Activated CD8-positive, alpha-beta memory T cell treated with anti-CD3 and anti-CD28 coated beads, Interleukin-2, amount 50 U/mL, for 48 hours (primary cell): ENCODE data around the gene ACTL8.
"Not testable (repeated sequence)": the region's sequence is repeated elsewhere in the genome, so short reads cannot be mapped to it uniquely, and the experiment has no call there.

ENCODE experiments used
- DNase-seq: peaks from one replicate; pipeline ENCODE4 v3.0.0-alpha.2; 2020

Gene ACTL8

DNA sequence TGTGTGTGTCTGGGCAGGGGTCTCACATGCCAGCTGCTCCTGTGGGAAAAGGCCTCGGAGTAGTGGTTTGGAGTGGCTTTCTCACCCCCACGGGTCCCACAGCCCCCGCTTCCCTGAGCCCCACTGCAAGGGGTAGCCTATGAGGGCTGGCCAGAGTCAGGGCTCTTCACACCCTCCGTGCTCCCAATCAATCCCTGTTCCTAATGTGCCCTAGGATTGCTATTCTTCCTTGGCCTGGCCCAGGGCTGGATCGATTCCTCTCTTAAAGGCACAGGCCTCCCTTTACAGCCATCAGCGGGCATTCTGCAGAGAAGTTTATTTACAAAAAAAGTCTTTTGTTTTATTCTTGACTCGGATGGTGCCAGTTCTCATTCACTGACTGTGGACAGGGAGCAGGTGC lies 19.3 kb upstream of the ACTL8 start:
- no peak for DNase-seq

DNA sequence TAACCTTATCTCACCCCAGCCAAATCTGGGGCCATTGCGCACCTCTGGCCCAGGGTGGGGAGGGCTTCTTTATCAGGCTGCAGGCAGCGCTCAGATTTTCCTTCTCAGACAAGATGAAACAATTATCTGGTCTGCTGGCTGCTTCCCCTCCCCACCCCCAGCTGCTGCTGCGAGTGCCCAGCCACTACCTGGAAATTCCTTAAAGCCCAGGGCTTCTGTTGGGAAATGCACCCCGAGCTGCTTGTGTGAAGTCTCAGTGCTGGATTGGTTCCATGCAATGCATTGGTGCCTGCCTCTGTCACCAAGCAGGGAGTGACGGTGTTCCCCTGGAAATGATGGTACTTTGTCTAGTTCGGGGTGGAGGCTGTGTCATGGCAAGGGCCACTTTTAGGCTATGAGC lies 18.5 kb upstream of the ACTL8 start:
- no peak for DNase-seq

DNA sequence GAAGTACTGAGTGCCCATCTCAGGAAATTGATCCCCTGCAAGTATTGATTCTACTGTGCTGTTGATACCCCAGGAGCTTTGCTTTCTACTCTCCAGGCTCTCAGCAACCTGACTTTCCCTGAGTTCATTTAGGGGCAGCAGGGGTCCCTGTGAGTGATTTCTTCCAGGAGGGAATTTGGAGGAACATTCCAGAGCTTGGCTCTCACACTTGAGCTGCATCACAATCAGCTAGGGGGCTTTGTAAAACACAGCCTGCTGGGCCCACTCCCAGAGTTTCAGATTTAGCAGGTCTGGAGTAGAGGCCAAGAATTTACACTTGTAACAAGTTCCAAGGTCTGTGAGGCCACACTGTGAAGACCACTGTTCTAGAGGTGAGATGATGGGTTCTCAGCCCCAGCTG lies 16.1 kb upstream of the ACTL8 start:
- no peak for DNase-seq

DNA sequence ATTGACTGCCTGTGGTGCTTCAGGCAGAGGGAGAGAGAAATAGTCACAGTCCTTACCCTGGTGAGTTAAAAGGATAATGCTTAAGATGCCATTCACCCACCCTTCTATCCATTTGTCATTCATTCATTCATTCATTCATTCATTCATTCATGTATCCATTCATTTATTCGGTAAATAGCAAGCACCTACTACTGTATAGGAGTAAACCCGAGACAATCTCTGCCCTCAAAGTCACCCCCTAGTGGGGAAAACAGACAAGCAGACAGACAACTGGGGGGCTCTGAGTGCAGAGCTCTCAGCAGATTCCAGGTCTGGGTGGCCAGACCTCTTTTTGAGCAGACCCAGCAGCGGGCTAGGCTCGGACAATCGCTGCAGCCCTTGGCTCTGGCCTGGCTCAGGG lies 14.1 kb upstream of the ACTL8 start:
- no peak for DNase-seq

DNA sequence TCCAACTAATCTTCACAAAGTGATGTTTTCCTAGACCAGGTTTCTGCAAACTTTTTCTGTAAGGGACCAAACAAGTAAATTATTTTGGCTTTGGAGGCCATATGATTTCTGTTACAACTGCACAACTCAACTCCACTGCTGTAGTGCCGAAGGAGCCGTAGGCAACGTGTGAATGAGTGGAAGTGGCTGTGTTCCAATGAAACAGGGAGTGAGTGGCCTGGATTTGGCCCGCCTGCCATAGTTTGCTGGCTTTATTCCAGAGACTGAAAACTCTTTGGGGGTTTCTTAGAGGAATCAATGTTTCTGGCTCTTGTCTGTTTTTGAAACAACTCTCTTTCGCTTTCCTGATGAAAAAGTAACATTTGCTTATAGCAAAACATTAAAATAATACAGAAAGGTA lies 12.6 kb upstream of the ACTL8 start:
- DNase-seq, result no peak

DNA sequence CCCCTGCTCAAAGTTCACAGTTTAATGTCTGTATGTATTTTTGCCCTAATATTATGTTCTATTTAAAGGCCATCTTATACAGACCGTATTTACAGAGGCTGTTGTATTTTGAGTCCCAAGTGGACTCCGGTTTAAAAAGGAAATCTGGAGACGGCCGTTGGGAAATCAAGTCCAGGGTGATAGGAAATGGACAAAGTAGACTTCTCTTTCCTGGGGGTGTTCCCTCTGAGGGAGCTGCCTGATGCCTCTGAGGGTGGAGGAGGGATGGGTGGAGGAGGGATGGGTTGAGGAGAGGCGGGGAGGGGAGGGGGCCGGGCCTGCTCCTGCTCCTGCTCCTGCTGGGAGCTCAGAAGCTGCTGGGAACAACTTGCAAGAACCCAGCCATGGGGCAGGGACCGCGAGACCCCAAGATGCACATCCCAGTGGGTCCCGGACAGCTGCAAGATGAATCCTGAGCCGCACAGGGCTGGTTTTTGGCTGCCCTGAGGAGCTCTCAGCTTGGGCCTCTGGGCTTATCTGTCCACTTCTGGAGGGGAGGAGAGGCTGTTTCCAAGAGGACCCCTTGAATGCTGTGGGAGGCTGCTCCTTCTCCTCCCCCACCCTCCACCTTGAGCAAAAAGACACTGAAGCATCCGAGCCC lies 12.0 kb upstream of the ACTL8 start:
- no peak for DNase-seq

DNA sequence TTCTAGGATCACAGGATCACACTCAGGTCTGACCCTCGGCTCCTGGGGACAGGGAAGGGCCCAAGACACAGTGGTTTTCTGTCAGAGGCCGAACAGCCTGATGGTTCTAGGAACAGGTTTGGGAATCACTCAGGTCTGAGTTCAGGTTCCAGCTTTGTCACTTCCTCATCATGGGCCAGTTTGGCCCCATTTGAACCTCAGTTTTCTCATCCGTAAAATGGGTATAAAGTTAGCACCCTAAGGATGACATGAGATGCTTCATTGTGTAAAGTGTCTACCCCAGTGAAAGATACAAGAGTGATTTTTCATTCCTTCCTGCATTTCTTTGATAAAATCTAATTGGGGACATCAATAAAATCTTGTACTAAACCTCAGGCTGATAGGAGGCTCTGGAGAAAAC lies 11.2 kb upstream of the ACTL8 start:
- DNase-seq, result no peak

DNA sequence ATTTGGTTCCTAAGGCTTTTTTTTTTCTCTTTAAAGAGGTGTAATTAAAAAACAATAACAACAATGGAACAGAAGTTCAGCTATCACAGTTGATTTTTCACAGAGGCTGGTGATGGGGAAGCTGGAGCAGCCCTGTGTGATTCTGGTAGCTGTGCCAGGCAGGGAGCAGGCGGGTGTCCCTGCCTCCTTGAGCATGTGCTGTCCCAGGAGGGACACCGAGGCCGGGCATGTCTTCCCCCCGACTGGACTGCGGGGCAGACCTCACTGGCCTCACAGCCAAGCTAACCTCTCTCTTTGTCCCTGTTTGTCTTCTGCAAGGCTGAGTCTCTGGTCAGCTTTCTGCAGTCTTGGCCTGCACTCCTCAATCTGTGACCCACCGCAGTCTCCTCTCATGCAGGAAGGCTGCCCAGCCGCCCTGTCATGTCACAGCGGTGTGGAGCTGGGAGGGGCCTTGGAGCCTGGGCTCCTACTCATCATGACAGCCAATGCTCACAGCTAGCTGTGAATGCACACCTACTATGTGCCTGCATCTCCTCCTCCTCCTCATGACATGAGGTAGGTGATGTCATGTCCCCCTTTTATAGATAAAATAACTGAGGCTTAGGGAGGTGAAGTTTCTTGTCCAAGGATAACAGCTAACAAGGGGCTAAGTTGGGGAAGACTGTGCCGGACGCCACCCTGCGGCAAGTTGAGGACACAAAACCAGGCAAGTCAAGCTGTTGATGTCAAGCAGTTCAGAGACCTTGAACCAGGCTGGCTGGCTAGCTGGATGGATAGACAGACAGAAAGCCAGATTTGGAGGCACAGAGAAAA lies 10.3 kb upstream of the ACTL8 start:
- no peak for DNase-seq

DNA sequence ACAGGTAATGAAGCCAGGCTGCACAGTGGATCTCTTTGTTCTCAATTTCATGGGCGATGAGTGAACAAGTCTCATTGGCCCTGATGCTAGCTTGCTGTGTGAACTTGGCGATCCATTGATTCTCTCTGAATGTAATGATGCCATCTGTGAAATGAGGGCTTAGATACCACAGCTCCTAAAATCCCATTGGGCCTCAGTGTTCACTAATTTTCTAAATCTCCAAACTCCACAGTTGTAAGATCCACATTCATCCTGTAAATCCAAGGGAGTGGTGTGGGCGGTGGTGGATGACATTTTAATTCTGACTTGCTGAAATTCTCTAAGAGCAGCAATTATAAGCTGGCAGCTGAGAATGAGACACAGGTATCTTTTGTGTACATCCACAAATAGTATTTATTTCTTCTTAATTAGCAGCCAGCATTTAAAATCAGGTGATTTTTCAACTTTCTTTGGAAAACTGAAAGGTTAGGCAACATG lies 9.6 kb upstream of the ACTL8 start:
- DNase-seq, result no peak

DNA sequence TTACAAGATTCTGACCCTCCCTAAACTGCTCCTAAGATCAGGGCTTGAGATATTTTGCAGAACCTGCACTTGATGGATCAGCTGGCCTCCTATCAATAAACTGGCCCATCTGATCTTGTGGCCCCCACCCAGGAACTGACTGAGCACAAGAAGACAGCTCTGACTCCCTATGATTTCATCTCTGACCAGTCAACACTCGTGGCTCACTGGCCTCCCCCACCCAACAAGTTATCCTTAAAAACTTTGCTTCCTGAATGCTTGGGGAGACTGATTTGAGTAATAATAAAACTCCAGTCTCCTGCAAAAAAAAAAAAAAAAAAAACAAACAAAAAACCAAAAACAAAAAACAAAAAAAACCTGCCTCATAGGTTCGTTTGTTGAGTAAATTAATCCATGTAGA lies 8.9 kb upstream of the ACTL8 start:
- DNase-seq, result not testable (repeated sequence)

DNA sequence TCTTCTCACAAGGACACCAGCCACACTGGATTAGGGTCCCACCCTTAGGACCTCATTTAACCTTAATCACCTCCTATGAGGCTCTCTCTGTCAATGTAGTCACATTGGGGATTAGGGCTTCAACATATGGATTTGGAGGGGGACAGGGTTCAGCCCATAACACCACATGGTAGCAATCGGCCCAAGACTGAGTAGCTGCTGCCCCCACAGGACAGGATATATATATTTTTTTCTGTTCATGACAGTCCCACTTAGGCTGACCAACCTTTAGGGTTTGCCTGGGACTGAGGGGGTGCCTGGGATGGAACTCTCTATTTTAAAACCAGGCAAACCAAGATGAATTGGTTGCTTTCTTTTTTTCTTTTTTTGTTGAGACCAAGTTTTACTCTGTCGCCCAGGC lies 8.2 kb upstream of the ACTL8 start:
- no peak for DNase-seq

DNA sequence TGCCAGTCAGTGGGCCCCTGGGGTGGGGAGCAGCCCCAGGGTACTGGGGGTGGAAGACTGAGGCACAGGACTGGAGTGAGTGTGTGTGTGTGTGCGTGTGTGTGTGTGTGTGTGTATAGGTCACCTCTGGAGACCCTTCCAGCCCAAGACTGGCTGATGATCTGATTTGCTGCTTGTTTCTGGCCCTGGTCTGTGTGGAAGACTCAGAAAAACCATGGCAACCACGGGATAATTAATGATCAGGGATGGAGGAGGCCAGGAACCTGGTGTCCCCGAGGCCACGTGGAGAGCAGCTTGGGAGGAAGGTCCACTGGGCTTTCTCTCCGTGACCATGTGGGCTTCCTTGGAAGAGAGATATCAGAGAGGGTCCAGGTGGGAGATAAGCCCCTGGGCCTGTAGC lies 4.8 kb upstream of the ACTL8 start:
- DNase-seq, result no peak

DNA sequence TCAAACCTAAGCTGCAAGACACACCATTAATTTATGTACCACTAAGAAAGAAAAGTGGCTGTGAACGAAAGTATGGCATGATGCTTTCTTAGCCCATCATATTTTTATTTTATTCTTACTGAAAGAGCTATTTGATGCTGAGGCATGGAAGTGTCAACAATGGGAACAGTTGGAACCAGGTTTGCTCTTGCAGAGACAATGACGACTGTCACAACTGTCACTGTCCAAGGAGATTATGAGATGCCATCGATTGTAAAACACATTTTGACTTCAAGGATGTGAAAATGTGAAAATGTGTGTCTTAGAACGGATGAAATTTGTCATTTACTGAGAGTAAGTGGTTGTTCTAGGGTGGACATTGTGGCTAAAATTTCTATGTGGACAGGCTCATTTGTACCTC lies 2.8 kb upstream of the ACTL8 start:
- no peak for DNase-seq

DNA sequence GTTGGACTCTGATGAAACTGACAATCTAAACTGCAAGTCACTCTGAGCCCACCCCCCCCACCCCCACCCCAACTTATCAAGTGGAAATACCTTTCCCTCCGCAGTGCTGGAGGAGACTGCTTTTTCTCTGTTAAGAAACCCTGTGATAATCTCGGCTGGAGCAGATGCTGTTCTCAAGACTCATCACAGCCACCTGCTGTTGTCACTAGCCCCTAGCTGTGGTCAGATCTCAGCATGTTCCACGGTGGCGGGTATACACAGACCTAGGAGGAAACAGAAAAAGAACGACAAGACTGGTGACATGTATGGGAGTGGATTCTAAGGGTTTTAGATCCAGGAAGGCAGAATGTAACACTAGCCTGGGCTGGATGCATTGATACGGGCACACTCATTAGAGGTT lies 2.3 kb downstream of the ACTL8 start:
- DNase-seq, result no peak

DNA sequence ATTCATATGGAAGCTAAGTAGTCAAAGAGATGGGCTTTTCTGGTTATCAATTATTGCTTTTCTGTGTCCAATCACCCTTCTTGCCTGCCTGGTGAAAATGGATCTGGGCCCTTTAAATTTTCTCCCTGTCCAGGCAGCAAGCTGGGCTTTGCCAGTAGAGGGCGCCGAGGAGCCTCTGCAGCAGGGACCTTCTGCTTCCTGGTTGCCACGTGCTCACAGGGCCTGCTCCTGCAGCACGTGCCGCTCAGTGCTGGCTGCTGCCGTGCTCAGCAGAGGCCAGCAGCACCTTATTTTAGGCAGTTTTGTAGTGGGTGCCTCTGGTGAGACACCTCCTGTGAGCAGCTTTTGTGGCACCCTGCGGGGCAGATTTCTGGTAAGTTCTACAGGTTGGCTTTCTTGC lies 4.0 kb downstream of the ACTL8 start:
- peak; percentile 54 for DNase-seq

DNA sequence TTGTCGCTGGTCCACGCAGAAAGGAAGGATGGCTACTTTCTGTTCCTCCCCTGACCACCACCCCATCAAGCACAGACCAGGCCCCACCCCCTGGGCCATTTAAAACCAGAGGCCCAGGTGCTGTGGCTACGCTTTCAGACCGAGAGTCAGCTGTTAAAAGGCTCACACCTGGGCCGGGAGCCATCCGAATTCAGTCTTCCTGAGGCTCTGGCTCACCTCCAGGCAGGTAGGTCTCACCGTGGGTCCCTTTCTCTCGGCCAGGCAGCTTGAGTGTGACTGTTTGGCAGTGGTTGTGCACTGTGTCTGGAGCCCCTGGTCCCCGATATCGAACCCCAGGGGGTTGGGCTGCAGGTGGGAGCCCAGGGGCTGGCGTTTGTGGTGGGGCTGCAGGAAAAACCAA lies 7.2 kb downstream of the ACTL8 start:
- no peak for DNase-seq

DNA sequence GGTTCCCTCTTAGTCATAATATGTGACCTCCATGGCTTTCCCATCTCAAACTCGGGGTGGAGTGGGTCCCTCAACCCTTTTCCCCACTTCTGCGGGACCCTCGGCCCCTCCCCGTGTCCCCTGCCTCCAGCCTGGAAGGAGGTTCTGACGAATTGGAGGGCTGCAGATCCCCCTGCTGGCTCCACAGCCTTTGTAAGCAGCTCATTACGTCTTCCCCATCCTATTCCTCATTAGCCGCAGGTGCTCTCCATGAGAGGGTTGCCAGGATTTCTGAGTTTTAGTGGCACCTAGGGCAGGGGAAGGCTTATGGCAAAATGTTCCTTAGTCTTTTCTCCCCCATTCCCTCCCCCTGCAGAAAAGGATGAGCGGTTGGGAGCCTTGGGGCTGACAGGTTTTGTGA lies 8.3 kb downstream of the ACTL8 start:
- no peak for DNase-seq

DNA sequence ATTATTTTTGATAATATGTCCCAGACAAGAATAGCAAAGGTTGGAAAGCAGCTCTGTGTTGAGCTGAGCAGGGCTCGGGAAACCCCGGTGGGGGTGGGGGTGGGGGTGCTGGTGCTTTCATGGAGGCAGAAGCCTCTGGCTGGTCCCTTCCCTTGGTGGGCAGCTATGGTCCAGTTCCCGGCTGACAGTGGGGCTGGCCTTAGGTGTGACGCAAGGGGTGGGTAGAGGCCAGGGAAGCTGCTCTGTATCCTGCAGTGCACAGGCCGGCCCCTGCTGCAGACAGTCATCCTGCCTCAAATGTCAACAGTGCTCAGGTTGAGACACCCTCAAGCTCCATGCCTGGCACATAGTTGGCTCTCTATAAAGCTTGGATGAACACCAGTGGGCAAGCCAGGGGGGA lies 8.9 kb downstream of the ACTL8 start:
- no peak for DNase-seq

DNA sequence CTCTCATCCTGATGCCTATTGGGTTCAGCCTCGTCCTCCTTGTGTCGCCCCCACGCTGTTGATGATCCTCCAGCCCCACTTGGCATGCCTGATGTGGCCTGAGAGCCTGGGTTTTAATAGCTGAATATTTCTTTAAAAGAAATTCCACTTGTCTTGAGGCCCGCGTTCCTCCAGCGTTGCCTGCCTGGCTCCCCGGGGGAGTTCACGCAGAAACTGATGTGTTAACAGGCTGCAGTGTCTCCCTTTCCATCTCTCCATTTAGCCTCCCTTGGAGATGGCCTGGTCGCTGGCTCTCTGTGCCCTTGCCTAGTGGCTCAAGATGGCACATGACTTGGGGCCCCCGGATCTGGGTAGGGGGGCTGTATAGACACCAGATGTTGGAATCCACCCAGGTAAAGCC lies 9.5 kb downstream of the ACTL8 start:
- DNase-seq, result no peak

DNA sequence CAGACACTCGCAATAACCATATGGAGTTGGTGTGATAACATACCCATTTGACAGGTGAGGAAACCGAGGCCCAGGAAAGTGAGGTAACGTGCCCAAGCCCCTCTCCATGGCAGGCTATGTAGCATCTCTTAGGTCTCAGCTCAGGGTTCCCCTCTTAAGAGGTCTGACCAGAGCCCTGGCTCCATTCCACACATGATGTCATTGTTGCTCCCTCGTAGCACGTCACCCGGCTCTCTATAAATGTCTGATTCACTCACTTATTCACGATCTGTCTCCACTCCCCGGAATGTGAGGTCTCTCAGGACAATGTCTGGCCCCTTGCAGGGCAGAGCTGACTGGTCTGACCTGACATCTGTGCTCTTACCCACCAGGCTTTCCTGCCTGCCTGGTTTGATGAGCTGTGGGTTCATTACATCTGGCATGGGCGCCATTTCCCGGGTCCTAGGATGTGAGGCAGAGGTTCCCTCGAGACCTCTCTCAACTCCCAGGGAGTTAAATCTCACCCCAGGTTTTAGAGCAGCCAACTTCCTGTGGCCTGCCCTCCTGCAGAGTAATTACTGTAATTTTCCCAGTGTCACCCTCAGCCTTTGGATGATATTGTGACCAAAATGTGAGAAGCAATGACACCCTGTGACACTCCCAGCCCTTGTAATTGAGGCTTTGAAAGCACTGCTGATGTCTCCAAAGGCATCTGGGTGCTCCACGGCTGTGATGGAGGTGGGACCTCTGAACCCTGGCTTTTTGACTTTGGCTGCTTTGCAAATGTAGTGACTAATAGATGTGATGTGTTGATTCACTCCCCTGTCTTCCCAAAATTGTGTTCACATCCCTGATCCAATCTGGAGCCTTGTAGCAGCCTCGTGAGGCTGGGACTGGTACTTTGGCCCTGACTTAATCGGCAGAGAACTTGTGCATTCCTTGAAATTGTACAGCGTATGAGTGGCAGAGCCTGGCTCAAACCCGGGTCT lies 10.6 kb downstream of the ACTL8 start:
- no peak for DNase-seq

DNA sequence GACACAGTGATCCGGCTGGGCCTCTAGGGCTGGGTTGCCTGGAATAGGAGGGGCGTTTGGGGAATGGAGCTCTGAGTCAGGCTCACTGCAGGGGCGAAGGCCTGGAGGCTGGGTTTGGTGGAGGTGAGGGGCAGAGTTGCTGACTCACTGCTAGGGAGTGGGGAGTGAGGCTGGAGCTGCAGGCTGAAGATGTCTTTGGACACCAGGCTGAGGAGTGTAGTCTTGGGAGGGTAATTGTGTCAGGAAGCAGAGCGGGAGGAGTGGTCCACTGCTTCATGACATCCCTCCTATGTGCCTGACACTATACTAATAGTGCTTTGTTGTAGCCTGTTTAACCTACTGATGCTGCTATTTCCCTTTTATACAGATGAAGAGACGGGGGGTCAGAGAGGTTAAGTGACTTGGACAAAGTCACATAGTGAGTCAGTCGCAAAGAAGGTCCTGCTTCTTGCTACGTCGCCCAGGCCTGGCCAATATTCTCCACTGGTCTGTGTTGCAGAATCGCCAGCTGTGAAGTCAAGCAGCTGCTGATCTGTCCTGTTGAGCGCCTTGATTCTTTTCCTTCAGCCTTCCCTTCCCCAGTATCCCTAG lies 13.6 kb downstream of the ACTL8 start:
- no peak for DNase-seq

DNA sequence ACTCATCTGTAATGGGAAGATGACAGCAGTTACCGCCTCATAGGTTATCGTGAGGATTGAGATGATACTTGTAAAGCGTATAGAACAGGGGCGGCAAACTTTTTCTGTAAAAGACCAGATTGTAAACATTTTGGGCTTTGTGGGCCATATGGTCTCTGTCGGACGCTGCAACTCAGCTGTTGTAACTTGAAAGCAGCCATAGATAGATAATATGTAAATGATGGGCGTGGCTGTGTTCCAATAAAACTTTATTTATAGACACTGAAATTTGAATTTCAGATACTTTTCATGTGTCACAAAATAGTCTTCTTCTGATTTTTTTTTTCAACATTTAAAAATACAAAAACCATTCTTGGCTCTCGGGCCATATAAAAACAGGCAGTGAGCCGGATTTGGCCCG lies 15.8 kb downstream of the ACTL8 start:
- DNase-seq, result no peak

DNA sequence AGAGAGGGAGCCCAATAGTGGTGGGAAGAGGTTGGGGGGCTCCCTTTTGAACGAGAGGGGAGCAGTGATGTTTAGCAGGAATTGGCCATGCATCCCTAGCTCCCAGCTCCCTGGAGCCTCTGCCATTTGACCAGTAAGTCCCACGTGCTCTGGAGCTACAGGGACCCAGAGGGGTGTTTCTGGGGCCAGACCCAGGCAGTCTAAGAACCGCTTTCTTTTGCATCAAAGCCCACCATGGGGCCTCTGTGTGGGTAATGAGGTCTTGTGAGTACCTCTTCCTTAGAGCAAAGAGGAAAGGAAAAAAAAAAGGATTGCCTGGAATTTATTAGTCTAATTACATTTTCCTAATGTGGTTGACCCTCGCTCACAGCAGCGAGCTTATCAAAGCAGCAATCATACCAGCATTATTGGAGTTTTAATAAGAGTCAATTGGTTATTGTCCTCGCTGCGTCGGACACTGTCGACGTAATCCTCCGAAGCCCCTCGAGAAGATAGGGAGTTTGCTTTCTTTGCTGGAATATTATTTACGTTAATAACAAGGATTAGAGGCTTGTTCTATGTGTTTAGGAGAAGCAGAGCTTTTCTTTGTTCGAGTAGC lies 17.6 kb downstream of the ACTL8 start:
- DNase-seq, result no peak
